HG02981 (cell line): ENCODE results near the gene SLC45A1.

Experiments used
- ATAC-seq: cut with Tn5 transposase; IDR thresholded peaks from one replicate; pipeline ENCODE4 v1.9.1; 2021; ENCODE audit warnings: mild to moderate bottlenecking, moderate library complexity; ENCODE audit not compliant: unreplicated experiment

The SLC45A1 gene

DNA sequence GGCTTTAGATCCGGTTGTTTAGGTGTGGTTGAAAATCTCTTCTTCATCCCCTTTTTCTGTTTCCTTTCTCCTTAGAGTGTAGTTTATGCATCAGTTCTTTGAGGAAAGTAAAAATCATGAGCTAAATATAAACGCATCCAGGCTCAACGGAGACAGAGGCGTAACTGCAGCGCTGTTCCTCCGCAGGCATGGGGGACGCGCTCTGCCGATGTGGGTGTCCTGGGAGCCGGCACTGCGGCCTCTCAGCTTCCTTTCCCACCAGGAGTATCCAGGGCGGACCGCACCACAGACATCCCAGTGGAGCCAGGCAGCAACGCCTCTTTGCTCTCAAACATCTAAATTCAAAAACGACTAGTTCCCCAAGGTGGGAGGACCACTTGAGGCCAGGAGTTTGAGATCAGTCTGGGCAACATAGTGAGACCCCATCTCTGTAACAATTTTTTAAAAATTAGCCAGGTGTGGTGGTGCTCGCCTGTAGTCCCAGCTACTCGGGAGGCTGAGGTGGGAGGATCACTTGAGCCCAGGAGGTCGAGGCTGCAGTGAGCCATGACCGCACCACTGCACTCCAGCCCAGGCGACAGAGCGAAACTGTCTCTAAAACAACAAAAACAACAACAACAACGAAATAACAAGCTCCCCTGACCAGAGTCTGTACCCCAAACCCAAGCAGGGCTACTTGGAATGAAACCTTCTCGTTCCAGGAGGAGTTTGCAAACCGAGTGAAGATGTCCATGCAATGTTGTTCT is 16.4 kb downstream of the SLC45A1 start:
- ATAC-seq = no peak

GRCh38 chr1:8335246-8335645 is 17.3 kb downstream of the SLC45A1 start:
- no peak for ATAC-seq

DNA sequence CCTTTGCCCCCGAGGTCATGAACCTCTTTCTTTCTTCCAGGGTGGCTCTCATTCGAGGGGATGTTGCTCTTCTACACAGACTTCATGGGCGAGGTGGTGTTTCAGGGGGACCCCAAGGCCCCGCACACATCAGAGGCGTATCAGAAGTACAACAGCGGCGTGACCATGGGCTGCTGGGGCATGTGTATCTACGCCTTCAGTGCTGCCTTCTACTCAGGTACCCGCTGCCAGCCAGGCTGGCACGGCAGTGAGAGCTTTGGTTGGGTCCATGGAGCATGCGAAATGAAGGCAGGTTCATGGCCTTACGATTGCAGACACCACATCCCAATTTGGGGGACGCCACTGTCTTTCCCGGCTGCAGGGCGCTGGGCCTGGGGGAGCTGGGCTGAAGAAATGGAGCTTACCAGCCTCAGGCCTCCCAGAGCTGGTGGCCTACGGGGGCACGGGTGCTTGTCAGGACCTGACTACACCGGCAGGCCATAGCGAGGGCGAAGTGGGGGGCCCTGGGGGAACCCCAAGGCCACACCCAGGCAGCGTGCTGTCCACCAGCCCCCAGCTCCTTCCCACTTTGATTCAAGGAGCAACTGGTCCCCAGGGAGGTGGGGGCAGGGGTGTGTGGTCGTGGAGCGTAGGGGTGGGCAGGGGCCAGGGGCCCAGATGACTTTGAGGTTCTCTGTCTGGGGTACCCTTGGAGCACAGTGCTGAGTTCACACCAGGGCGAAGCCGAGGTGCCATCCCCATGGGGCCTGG is 20.0 kb downstream of the SLC45A1 start:
- ATAC-seq = no peak

GRCh38 chr1:8338526-8339202 is 20.8 kb downstream of the SLC45A1 start:
- no peak for ATAC-seq

GRCh38 chr1:8339203-8339600 is 21.3 kb downstream of the SLC45A1 start:
- no peak for ATAC-seq

DNA sequence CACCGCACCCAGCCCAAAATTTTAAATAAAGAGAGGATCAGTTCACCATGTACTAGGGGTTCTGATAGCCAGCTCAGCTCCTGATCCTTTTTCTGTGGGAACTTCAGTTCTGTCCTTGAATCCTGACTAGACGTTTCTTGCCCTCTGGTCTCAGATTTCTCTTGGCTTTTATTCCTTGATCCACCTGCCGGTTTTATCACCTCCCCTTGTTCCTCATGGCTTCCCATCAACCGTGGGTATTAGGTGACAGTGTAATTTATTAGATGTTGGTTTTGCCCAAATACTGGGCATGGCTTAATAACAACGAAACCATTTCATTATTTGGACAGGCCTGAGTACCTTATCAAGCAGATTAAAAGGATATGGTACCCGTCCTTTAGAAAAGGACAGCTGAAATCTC is 22.5 kb downstream of the SLC45A1 start:
- no peak for ATAC-seq

- no peak for ATAC-seq
Measured at GRCh38 chr1:8342325-8342724, 24.4 kb downstream of the SLC45A1 start.

DNA sequence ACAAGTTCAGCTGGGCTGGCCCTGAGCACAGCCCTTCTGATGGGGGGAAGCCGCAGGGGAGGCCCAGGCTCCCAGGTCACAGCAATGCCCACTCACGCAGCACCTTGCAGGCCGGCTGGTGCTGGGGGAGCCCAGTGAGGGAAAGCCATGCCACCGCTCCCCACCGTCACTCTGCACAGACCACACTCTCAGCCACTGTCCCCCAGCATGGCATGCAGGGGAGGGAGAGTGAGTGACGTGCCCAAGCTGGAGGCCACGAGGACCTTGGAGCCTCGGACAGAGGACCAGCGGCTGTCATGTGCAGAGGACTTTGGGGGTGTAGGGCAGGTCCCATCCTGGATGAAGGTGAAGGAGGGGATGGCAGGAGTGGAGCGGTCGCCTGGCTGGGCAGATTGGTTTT is 25.1 kb downstream of the SLC45A1 start:
- no peak for ATAC-seq

DNA sequence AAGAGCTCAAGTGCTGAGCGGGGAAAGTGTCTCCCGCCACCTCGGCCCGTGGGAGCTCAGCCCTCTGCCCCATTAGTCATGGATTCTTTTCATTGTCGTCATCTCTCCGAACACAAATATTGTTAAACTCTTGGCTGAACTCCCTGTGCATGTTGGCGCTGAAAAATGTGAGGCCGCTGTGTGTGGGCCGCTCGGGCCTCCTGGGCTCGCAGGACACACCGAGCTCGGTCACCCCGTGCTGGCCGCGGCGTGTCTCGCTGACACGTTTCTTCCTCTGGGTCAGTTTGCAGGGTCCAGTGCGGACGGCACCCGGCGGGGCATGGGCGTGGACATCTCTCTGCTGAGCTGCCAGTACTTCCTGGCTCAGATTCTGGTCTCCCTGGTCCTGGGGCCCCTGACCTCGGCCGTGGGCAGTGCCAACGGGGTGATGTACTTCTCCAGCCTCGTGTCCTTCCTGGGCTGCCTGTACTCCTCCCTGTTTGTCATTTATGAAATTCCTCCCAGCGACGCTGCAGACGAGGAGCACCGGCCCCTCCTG is 25.6 kb downstream of the SLC45A1 start:
- no peak for ATAC-seq

GRCh38 chr1:8344893-8345507 is 27.1 kb downstream of the SLC45A1 start:
- ATAC-seq = no peak

- ATAC-seq = no peak
Measured at GRCh38 chr1:8345621-8346415, 27.9 kb downstream of the SLC45A1 start.

- ATAC-seq = no peak
Measured at GRCh38 chr1:8347635-8348034, 29.7 kb downstream of the SLC45A1 start.

GRCh38 chr1:8348047-8348776 is 30.3 kb downstream of the SLC45A1 start:
- no peak for ATAC-seq

DNA sequence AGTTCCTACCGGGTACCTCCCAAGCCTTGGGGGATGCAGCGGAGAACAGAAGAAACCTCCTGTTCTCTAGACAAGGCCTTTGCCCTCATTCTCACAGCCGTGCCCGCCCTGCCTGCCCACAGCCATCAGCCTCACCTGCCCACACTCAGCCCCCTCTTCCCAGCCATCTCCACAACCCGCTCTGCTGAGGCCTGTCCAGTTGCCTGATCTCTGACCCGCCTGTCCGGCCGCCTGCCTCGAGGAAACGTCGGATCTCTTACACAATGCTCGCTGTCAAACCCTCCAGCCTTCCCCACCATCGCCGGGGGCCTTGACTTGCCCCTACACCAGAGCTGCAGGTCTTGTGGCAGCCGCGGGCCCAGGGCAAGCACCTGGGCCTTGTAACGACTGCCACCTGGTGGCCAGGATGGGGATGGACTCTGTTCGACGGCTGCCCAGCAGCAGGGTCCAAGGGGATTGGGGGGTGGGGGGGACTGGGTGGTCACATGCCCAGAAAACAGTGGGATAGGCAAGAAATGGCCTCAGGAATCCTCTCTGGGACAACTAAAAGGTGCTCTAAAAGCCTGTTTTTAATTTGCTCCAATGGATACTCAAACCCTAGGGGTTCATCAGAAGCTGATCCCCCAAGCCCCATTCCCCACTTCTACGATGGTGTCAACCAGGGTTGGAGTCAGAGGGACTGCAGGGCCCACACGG is 31.0 kb downstream of the SLC45A1 start:
- ATAC-seq = peak; percentile 51

GRCh38 chr1:8349473-8349865 is 31.6 kb downstream of the SLC45A1 start:
- ATAC-seq = no peak

GRCh38 chr1:8349961-8350360 is 32.0 kb downstream of the SLC45A1 start:
- ATAC-seq = no peak

DNA sequence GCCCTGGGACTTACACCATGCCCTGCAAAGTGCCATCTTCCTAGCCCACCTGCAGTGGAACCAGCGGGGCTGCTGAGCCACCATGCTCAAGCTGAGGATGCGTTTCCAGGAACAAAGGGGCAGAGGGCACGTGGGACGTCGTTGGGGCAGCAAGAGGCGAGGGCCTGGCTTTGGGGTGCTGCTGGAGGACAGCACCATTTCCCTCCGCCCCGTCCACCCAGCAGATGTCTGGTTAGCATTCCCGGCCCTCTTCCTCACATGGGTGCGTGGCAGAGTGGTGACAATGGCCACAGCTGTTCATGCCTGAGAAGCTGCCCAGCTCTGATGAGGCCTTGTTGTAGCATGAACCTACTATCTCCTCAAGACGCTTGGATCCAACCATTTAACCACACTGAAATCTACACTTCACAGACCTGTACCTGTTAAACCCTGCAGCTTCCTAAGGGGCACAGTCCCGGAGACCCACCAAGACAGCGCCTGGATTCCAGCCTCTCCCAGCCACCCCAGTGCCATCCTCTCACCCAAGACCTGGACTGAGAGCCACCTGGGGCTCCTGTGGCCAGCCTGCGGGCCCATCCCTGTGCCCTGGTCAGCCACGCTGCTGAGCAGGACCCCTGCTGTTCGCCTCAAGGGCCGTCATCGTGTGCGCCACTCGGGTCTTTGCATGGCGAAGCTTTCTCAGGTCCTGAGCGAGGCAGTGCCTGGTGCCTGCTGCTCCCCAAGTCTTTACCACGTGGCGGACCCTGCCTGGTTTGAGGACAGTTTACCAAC is 33.2 kb downstream of the SLC45A1 start:
- ATAC-seq = no peak

DNA sequence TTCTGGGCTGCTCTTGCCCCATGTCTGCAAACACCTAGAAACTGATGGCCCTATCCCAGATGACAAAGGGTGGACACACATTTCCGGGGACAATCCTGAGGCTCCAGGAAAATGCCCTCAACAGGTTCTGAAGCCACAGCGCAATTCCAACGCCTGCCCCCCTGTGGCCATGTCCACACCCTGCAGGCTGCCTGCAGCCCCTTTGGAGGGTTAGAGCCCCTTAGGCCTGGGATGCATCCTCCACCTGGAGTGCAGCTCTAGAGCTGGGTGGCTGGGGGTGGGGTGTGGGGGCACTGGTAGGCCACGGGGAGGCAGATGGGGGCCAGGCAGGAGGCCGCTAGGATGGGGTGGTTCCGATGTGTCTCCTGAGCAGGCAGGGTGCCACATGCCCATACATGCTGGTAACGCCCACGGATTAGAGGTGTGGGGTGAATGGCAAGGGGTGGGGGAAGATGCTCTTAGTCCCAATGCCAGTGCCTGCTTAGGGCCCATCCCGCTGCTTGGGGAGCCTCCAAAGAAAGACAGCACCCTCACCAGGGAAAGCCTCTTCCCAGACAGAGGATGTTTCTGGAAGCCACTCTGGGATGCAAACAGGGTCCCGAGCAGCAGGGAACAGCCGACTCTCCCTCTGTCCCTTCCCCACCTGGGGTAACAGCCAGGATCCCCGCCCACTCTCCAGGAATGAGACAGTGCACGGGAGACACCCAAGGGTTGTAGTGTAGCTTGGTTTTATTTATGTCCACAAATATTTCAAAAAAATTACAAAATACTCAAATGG is 34.0 kb downstream of the SLC45A1 start:
- no peak for ATAC-seq
